Anterior cingulate cortex (tissue), 58 donors: ENCODE data around the gene PRRX1.

Experiments
- DNase-seq, 58 donors: peaks; one replicate each; lab custom pipeline; 2025; lab: John Stamatoyannopoulos, UW

PRRX1 gene

DNA sequence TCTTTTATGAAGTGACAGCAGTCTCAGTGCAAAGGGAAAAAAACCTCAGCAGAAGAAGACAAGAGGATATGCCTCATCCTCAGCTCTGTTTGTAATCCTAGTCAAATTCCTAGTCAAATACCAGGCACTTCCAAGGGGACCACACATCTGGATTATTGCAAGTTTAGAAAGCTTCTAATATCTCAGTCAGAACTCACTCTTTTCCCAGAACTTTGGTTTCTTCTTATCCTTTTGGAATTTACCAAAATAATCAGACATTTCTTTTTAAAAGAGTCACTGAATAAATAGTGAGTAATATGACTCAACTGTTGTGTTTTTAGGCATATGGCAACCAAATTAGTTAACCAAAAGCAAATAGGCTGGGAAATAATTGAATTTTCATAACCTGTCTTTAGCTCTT is 47.8 kb downstream of the PRRX1 start:
- DNase-seq = no peak

DNA sequence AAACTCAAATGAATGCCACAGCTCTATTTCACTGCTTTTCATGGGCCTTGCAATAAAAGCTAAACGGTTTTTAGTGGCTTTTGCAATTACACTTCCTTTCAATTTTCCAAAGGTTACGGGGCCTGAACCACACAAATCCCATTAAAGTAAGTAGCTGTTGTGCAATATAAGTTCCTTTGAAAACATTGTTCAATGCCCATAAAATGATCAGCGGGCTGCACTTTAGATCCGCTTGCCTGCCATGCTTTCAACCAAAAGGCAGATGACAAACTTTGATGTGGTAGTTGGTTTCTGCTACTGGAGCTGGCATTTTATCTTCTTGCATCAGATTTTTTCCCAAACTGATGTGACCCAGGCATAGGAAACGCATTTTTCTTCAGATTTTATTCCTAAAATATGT is 50.2 kb downstream of the PRRX1 start:
- DNase-seq = no peak

DNA sequence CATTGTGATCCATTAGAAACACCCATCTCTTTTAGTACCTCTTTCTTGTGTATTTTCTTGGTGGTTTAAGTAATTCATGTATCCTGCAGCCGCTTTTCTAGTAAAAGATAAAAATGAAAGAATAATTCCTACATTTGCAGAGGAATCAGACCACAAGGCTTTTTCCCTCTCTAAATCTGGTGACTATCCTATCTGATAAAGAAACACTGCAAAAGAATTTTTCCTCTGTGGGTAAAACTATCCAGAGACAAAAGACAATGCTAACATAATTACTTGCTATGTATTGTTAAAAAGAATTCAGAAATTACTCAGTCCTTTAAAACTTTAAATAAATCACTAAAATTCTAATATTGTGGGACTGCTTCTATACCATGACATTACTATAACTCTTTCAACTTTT is 51.0 kb downstream of the PRRX1 start:
- no peak for DNase-seq

GRCh38 chr1:170716835-170717429 is 53.0 kb downstream of the PRRX1 start:
- DNase-seq = no peak

- DNase-seq = no peak
These were observed 56.7 kb downstream of the PRRX1 start for GRCh38 chr1:170720661-170721060.

DNA sequence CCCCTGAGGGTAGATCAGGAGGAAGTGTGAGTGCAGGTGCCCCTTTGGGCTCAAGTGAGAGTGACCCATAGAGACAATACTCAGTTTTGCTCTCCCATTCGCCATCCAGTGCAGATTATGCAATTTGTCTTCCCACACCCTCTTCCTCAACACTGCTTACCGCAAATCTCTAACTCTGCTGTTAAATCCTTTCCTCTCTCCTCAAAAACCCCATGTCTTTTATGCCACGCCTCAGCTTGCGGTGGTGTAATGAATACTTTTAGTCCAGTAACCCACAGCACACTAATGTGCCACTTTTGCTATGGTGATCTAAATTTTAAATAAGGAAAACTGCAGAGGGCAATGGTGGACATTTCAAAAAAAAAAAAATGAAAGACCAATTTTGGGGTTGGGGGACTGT is 57.7 kb downstream of the PRRX1 start:
- DNase-seq = no peak

DNA sequence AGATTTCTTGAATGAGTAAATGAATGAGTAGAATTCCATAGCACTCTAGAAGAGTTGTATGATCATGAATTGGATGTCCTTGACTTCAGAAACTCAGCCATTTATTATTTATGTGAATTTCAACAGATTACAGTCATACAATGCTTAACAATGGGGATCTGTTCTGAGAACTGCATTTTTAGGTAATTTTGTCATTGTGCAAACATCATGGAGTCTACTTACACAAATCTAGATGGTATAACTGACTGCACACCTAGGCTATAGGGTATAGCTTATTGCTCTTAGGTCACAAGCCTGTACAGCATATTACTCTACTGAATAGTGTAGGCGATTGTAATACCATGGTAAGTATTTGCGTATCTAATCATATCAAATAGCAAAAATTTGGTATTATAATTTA is 59.6 kb downstream of the PRRX1 start:
- no peak for DNase-seq

- no peak for DNase-seq
These were observed 61.4 kb downstream of the PRRX1 start for GRCh38 chr1:170725326-170725725.

DNA sequence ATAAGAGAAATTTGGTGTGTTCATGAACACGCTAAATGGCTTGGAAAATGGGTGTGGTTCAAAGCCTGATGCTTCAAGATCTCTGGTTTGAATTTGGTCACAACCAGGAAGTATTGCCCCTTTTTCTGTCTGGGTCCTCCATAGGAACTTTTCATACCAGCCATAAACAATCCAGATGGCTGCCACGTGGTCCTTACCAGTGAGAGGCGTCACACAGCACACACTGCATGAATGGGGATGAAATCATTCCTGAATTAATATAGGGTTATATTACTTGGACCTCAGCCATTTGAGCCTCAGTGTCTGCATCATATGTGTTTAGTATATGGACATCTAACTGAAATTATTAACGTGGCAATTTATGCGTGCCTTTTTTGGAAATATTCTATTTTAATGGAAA is 64.0 kb downstream of the PRRX1 start:
- no peak for DNase-seq

- no peak for DNase-seq
These were observed 65.5 kb downstream of the PRRX1 start for GRCh38 chr1:170729225-170730002.

DNA sequence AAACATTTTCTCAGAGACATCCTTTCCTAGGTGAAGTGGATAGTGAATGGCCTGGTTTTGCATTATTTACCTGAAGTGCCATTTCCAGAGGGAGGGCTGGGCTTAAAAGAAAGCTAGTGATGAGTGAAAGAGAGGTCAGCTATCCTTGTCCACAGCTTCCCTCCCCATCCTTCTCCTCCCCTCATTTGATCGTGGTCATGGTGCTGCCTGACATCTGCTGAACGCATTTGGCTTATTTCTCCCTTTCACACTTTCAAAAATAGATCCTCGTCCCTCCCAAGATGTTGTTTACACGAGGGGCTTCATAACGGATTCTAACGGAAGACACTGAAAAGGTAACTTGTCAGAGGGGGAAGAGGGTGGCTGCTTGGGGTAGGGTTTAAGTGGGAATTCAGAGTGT is 66.1 kb downstream of the PRRX1 start:
- DNase-seq = no peak

- no peak for DNase-seq
These were observed 66.5 kb downstream of the PRRX1 start for GRCh38 chr1:170730438-170730837.

DNA sequence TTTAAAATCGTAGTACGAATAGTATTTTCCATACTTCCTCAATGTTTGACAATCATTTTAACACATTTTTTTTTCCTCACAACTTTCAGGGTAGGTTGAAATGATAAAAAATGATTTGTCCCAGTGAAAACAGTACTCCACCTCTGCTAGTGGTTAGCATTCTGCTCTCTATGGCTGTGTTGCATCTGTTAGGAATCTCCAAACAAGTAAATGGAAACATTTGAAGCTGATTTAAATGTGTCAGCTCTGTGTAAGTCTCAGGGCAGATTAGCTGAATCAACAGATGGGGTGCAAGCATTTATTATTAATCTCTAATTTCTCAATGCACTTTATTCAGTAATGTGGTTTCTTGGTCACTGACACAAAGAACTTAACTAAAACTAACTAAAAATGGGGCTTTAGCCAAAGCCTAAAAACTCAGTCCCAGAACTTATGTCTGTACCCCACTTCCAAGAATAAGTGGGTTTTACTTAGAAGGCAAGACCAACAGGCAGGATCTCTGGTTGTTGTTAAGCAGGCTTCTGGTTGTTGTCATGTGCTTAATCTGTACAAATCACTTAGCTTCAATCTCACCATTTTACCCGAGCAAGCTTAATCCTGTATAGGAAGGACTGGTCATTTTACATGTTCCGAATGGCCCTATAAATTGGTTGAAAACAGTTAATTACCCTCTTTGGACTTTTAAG is 67.8 kb downstream of the PRRX1 start:
- no peak for DNase-seq

DNA sequence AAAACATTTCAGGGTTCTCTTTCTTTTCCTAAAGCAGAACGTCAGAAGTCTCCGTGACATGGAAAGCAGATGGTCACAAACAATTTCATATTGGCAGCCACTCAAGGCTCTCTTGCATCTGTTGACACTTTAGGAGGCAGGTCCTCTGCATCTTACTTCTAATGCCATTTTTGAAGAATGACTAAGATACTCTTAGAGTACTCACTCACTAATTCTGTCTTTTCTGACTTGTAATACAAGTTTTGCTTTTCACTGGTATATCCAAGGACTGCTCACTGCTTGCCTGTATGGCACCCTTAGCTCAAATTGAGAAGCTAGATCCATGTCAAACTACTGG is 68.3 kb downstream of the PRRX1 start:
- DNase-seq = no peak

- DNase-seq = no peak
These were observed 70.7 kb downstream of the PRRX1 start for GRCh38 chr1:170734412-170735175.

GRCh38 chr1:170735366-170736263 is 71.7 kb downstream of the PRRX1 start:
- DNase-seq = no peak

GRCh38 chr1:170739803-170740202 is 75.9 kb downstream of the PRRX1 start:
- no peak for DNase-seq

GRCh38 chr1:170741678-170742077 is 77.7 kb downstream of the PRRX1 start:
- DNase-seq = no peak

- DNase-seq = no peak
These were observed 78.7 kb downstream of the PRRX1 start for GRCh38 chr1:170742600-170742999.

DNA sequence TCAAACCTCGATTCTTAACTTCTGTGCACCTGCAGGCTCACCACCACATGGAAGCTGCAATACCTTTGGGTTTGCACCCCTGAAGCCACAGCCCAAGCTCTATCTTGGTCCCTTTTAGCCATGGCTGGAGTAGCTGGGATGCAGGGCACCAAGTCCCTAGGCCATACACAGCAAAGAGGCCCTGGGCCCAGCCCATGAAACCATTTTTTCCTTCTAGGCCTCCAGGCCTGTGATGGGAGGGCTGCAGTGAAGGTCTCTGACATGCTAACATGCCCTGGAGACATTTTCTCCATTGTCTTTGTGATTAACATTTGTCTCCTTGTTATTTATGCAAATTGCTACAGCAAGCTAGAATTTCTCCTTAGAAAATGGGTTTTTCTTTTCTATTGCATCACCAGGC is 79.2 kb downstream of the PRRX1 start:
- no peak for DNase-seq
